T47D (cell line): Measurements from ENCODE around the gene SIDT1.

Experiments used
- DNase-seq, 2 experiments: peaks; one replicate each; pipeline versions ENCODE4 v3.0.0 to v3.0.0-alpha.2; 2011 to 2012; ENCODE audit warnings: low read depth in 1 of 2, low spot score in 1 of 2
- JUND ChIP-seq: IDR thresholded peaks from 2 replicates; pipeline ENCODE4 v1.6.1; 2012; ENCODE audit warnings: low read depth
- in situ Hi-C: cut with HindIII; loops from 2 replicates; pipeline ENCODE4 v1.10.0; 2016; ENCODE audit warnings: low sequenced_read_pairs, low pct_unique_long_range_greater_than_20kb

SIDT1 gene

GRCh38 chr3:113531826-113532697 is at the start of gene SIDT1:
Gene SIDT1, plus strand, starts transcription at chr3:113532555. Its CDS starts 467 bp downstream, at chr3:113533022.
- DNase-seq = peak; percentile 37 to 84
- in situ Hi-C loops = no loop called here
- TF ChIP-seq JUND = no peak

GRCh38 chr3:113485161-113485609 is 47.2 kb upstream of the SIDT1 start:
- in situ Hi-C loops = no loop called here
- DNase-seq = peak in 1 of 2 experiments; percentile 4
- no peak for TF ChIP-seq JUND

GRCh38 chr3:113495035-113495434 is 37.3 kb upstream of the SIDT1 start:
- peak in 1 of 2 experiments; percentile 71 for DNase-seq
- in situ Hi-C loops = no loop called here
- TF ChIP-seq JUND = no peak

GRCh38 chr3:113496924-113497323 is 35.4 kb upstream of the SIDT1 start:
- TF ChIP-seq JUND = no peak
- in situ Hi-C loops = no loop called here
- DNase-seq = peak in 1 of 2 experiments; percentile 52

GRCh38 chr3:113498221-113499005 is 33.9 kb upstream of the SIDT1 start:
- in situ Hi-C loops = no loop called here
- TF ChIP-seq JUND = no peak
- no peak for DNase-seq

GRCh38 chr3:113499081-113499480 is 33.3 kb upstream of the SIDT1 start:
- no peak for TF ChIP-seq JUND
- no peak for DNase-seq
- in situ Hi-C loops = no loop called here

- in situ Hi-C loops = no loop called here
- no peak for TF ChIP-seq JUND
- DNase-seq = no peak
Observed at GRCh38 chr3:113501597-113501996, 30.8 kb upstream of the SIDT1 start.

GRCh38 chr3:113505867-113506266 is 26.5 kb upstream of the SIDT1 start:
- no peak for TF ChIP-seq JUND
- in situ Hi-C loops = no loop called here
- DNase-seq = no peak

- no peak for DNase-seq
- TF ChIP-seq JUND = no peak
- in situ Hi-C loops = no loop called here
Observed at GRCh38 chr3:113507501-113508067, 24.8 kb upstream of the SIDT1 start.

- DNase-seq = no peak
- TF ChIP-seq JUND = no peak
- in situ Hi-C loops = no loop called here
Observed at GRCh38 chr3:113508966-113509365, 23.4 kb upstream of the SIDT1 start.

- TF ChIP-seq JUND = no peak
- in situ Hi-C loops = no loop called here
- DNase-seq = no peak
Observed at GRCh38 chr3:113514265-113514769, 18.0 kb upstream of the SIDT1 start.

GRCh38 chr3:113516115-113516505 is 16.2 kb upstream of the SIDT1 start:
- DNase-seq = peak in 1 of 2 experiments; percentile 72
- no peak for TF ChIP-seq JUND
- in situ Hi-C loops = no loop called here
